Measurements from ENCODE around the gene ARID1B.

ARID1B gene

GRCh38 chr6:156774863-156775405 lies 2.2 kb upstream of the ARID1B start:
- DNase-seq, result no peak

DNA sequence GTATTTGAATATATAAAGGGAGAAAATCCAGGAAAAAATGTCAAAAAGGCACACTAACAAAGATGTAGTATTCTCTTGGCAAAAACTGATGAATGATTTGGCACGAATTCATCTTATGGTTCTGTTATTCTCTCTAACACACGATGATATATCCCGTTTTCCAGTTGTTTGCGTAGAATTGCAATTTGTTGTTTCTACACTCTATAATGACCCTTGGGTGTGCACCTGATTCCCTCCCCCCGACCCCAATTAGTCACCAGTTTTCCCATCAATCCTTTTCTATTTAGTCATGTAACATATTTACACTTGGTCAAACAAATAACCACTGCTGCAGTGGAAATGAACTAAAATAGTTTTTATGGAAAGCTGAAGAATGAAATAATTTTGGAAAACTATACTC lies 1.5 kb upstream of the ARID1B start:
- DNase-seq, result no peak

GRCh38 chr6:156776470-156776839 lies 723 bp upstream of the ARID1B start:
- no peak for DNase-seq

- DNase-seq, result peak; percentile 51 to 67
Observed at GRCh38 chr6:156777577-156778453, 637 bp downstream of the ARID1B start.

DNA sequence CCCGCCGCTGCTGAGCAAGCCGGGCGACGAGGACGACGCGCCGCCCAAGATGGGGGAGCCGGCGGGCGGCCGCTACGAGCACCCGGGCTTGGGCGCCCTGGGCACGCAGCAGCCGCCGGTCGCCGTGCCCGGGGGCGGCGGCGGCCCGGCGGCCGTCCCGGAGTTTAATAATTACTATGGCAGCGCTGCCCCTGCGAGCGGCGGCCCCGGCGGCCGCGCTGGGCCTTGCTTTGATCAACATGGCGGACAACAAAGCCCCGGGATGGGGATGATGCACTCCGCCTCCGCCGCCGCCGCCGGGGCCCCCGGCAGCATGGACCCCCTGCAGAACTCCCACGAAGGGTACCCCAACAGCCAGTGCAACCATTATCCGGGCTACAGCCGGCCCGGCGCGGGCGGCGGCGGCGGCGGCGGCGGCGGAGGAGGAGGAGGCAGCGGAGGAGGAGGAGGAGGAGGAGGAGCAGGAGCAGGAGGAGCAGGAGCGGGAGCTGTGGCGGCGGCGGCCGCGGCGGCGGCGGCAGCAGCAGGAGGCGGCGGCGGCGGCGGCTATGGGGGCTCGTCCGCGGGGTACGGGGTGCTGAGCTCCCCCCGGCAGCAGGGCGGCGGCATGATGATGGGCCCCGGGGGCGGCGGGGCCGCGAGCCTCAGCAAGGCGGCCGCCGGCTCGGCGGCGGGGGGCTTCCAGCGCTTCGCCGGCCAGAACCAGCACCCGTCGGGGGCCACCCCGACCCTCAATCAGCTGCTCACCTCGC lies 1.5 kb downstream of the ARID1B start:
- DNase-seq, result peak; percentile 47 to 50

DNA sequence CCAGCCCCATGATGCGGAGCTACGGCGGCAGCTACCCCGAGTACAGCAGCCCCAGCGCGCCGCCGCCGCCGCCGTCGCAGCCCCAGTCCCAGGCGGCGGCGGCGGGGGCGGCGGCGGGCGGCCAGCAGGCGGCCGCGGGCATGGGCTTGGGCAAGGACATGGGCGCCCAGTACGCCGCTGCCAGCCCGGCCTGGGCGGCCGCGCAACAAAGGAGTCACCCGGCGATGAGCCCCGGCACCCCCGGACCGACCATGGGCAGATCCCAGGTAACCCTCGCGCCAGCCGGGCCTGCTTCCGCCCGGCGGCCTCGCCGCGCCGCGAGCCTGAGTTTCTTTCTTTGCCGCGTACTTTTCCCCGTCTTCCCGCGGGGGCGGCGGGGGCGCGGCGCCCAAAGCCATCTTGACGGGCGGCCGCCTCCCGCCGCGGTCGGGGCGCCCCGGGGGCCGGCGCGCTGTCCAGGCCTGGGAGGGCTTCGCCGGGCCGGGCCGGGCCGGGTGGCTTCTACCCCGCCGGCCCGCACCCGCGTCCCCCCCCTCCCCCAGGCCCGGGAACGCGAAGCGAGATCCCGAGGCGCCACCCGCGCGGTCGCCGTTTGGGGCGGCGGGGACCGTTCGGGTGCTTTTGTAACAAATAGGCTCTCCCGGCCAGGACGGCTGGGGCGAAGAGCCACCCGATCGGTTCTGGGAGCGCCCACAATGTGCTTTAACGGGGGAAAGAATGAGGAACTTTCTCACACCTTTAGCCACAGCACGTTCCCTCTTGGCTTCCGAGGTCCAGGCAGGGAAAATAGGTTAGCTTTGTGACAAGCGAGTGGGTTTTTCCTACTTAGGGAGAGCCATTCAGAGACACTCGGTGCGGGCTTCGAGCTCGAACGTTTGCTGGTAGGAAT lies 2.3 kb downstream of the ARID1B start:
- DNase-seq, result peak; percentile 57 to 63

DNA sequence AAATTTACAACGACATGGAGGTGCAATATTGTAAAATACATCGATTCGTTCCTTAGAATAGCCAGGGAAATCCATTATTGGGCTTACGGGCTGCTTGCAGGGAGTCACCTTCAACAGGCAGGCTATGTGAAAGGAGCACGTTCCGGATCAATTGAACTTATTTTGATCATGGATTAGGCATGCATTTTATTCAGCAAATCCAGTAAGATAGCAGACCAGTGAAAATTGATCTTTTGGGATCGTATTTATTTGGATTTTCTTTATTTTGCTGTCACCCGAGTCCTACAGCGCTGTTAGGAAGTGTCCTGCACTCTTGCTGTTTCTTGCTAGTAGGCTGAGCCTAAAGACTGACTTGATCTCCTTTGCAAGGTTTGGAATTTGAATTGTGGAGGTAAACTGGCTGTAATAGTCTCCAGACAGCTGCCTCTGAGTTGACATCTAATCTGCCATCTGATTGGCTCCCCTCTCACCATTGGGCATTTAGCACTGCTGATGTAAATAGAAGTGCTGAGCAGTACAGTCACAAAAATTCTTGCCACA lies 3.0 kb downstream of the ARID1B start:
- DNase-seq, result peak in 1 of 2 experiments; percentile 49

- DNase-seq, result no peak
Observed at GRCh38 chr6:156780962-156781853, 4.0 kb downstream of the ARID1B start.

DNA sequence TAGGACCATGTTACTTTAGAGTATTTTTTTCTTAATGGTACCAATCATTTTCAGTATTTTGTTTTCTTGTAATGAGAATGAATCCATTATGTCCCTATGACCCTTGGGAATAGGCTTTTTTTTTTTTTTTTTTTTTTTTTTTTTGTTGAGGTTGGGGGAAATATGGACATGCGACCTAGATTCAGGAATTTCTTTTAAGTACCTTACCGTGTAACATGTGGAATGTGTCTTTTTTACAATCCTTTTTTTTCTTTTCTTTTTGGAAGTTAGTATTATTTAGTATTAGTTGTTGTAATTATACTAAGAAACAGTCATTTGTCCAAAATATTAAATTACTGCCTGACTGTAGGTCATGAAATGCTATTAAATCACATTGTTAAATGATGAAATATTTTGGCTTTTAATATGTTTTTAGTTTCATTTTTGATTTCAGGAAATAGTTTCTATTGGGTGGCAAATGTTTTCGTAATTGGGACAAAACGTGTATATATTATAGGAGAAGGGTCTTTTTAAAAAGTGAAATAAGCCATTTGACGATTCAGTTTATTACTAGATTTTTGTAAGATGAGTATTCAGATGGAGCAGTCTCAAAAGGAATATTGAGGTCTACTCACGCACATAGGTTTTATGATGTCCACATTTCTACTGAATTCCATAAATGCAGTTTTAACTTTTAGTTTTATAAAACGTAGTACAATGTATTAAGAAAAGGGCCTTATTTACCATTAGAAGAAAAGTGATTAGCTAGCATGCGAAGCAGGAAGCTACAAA lies 4.9 kb downstream of the ARID1B start:
- no peak for DNase-seq

GRCh38 chr6:156782691-156783320 lies 5.6 kb downstream of the ARID1B start:
- no peak for DNase-seq

DNA sequence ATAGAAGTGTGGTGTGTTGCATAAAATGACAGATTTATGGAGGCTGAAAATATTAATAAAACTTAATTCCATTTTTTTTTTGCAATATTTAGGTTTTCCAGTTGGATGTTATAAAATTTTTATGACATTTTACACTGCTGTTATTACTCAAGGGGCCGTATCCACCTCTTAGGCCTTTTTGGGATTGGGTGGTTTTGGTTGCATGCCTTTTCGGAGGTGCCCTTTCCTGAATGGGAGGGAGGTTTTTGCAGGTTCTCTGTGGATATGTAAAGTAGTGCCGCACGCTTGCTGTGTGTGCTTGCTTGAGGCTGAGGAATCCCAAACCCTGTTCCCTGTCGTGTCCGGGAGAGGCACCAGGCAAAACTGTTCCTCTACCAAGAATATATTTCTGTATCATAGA lies 6.8 kb downstream of the ARID1B start:
- DNase-seq, result no peak

DNA sequence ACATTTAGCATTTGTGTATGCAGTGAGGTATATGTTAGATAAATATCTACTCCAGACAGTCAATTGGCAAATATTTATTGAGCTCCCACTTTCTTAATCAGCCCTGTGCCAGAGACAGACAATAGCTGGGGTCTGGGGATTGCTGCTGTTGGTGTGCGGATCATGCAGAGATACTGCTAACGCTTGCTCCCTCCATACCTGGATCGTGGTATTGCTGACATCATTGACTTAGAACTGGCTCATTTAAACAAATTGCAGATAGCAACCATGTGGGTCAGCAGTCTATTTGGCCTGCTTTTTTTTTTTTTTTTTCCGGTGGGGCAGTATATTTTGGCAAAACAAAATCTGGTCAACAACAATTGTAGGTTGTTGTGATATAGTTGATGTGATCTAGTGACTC lies 9.5 kb downstream of the ARID1B start:
- no peak for DNase-seq

- DNase-seq, result no peak
Observed at GRCh38 chr6:156787569-156788492, 10.7 kb downstream of the ARID1B start.

DNA sequence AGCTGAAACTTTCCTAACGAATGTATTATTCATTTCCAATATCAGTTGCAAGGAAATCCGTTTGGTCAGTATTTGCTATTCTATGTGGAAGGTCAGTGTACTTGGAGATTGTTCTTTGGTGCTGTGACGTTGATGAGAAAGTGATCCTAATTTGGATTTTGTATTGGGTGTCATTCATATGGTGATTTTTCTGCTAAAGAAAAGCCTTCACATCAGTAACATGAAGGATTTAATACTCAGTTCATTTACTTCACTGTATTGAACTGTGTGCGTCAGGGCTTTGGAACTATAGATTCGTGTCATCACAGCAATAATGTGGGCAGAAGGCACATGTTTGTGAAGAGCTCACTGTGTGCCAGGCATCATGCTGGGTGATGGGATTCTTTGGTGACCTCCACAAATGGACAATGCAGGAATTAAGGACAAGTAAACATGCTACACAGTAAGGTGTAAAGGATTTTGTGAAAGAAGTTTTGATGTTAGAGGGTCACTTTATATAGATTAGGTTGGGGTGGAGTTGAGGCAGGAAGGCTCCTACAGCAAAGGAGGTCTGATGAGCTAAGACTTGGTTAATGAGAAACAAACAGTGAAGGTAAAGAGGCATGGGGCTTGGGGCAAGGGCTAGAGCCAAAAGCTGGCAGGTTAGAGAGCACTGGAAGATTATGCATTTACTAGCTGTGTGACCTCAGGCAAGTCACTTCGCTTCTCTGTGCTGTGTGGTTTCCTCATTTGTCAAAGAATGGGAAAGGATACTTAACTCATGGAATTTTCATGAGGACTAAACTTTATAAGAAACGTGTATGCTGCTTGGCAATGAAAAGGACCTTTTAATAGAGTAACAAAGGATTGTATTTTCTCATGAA lies 12.1 kb downstream of the ARID1B start:
- no peak for DNase-seq

GRCh38 chr6:156790711-156791319 lies 13.6 kb downstream of the ARID1B start:
- DNase-seq, result no peak

DNA sequence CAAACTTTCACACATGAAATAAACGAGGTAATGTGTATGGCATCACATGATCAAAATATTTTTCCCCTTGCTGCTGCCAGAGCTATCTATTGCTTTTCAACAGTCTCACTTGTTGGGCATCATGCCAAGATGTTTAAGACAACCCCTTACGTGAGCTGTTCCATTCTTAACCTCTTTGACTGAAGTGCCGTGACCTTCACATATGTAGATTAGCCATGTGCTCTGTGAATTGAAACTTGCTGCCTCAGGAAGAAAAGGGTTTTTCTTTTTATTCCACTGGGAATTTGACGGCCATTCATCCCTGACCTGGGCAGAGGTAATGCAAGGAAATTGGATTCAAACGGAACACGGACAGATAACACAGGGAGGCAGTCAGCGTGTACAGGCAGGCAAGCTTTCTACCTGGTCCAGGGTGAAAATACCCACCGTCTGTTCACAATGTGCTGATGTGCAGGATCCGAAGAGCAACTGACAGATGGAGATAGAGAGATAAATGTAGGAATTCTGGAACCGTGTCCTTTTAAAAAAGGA lies 14.2 kb downstream of the ARID1B start:
- peak in 1 of 2 experiments; percentile 38 for DNase-seq

- no peak for DNase-seq
Observed at GRCh38 chr6:156793200-156793599, 16.0 kb downstream of the ARID1B start.
